ENCODE results near the gene PDZD4. TPM values are rescaled to one million over a fixed set of nuclear protein-coding genes. Genes with fewer than 3 reads are reported as not detected.

PDZD4 gene
- total RNA-seq, 2 donors from 2014 or later: 2.1 to 7.1 TPM

- no peak for DNase-seq (ENCODE audit: low spot score)
- Histone ChIP-seq H3K36me3 (no peaks in the 10 kb centered on the region), H3K4me3 (no peak overlapping the region), H3K27me3 (no peaks in the 10 kb centered on the region), H3K9me3 (no peaks in the 10 kb centered on the region), H3K27ac (no peak overlapping the region), H3K4me1 (no peaks in the 10 kb centered on the region)
- no peak for TF ChIP-seq CTCF (IDR thresholded peaks at IDR 0.05)
Measured at GRCh38 chrX:153853180-153853901, 23.0 kb upstream of the PDZD4 start.

- H3K4me3 ChIP-seq: no peak overlapping the region
- no peaks in the 10 kb centered on the region for H3K9me3 ChIP-seq
- no peak overlapping the region for H3K27ac ChIP-seq
- no peak for TF ChIP-seq CTCF (IDR thresholded peaks at IDR 0.05)
- H3K36me3 ChIP-seq: no peaks in the 10 kb centered on the region
- no peak for DNase-seq (ENCODE audit: low spot score)
- H3K4me1 ChIP-seq: no peaks in the 10 kb centered on the region
- peaks cover 0 to 3% of the 10 kb centered on the region in 2 donors for H3K27me3 ChIP-seq
Measured at GRCh38 chrX:153851981-153852380, 21.6 kb upstream of the PDZD4 start.

- Histone ChIP-seq H3K36me3 (no peaks in the 10 kb centered on the region), H3K27me3 (peaks cover 0 to 3% of the 10 kb centered on the region in 2 donors), H3K4me3 (no peak overlapping the region), H3K27ac (no peak overlapping the region), H3K9me3 (no peaks in the 10 kb centered on the region), H3K4me1 (no peaks in the 10 kb centered on the region)
- no peak for DNase-seq (ENCODE audit: low spot score)
- TF ChIP-seq CTCF (IDR thresholded peaks at IDR 0.05): no peak
Measured at GRCh38 chrX:153848325-153848724, 18.0 kb upstream of the PDZD4 start.

GRCh38 chrX:153845842-153846241 lies 15.5 kb upstream of the PDZD4 start:
- Histone ChIP-seq H3K4me3 (no peak overlapping the region), H3K27ac (no peak overlapping the region), H3K4me1 (no peaks in the 10 kb centered on the region), H3K9me3 (no peaks in the 10 kb centered on the region), H3K27me3 (peaks cover 0 to 3% of the 10 kb centered on the region in 2 donors), H3K36me3 (no peaks in the 10 kb centered on the region)
- DNase-seq (ENCODE audit: low spot score): no peak
- no peak for TF ChIP-seq CTCF (IDR thresholded peaks at IDR 0.05)

- no peaks in the 10 kb centered on the region for H3K36me3 ChIP-seq
- H3K9me3 ChIP-seq: no peaks in the 10 kb centered on the region
- no peak overlapping the region for H3K4me3 ChIP-seq
- no peak for DNase-seq (ENCODE audit: low spot score)
- H3K27ac ChIP-seq: no peak overlapping the region
- H3K27me3 ChIP-seq: peaks cover 0 to 3% of the 10 kb centered on the region in 2 donors
- no peak for TF ChIP-seq CTCF (IDR thresholded peaks at IDR 0.05)
- no peaks in the 10 kb centered on the region for H3K4me1 ChIP-seq
Measured at GRCh38 chrX:153845195-153845594, 14.9 kb upstream of the PDZD4 start.

Data from right atrium auricular region (tissue), 2 donors.